NCI-H187 treated with DMSO at 0.1 percent for 48 hours (cell line): ENCODE data around the gene SMIM27.
"Not testable (repeated sequence)": the region's sequence is repeated elsewhere in the genome, so short reads cannot be mapped to it uniquely, and the experiment has no call there.

Experiments
- DNase-seq: peaks from one replicate; lab custom pipeline; 2025; lab: John Stamatoyannopoulos, UW

The SMIM27 gene

GRCh38 chr9:32596936-32597335 is 44.8 kb downstream of the SMIM27 start:
- DNase-seq: no peak

GRCh38 chr9:32599021-32599420 is 46.9 kb downstream of the SMIM27 start:
- DNase-seq: not testable (repeated sequence)
